GM18498 (cell line): ENCODE measurements around the gene RNF144B.
"Not testable (repeated sequence)": the region's sequence is repeated elsewhere in the genome, so short reads cannot be mapped to it uniquely, and the experiment has no call there.

Experiments
- ATAC-seq: cut with Tn5 transposase; IDR thresholded peaks from one replicate; pipeline ENCODE4 v1.9.1; 2021; ENCODE audit warnings: mild to moderate bottlenecking, moderate library complexity; ENCODE audit not compliant: unreplicated experiment

RNF144B gene

DNA sequence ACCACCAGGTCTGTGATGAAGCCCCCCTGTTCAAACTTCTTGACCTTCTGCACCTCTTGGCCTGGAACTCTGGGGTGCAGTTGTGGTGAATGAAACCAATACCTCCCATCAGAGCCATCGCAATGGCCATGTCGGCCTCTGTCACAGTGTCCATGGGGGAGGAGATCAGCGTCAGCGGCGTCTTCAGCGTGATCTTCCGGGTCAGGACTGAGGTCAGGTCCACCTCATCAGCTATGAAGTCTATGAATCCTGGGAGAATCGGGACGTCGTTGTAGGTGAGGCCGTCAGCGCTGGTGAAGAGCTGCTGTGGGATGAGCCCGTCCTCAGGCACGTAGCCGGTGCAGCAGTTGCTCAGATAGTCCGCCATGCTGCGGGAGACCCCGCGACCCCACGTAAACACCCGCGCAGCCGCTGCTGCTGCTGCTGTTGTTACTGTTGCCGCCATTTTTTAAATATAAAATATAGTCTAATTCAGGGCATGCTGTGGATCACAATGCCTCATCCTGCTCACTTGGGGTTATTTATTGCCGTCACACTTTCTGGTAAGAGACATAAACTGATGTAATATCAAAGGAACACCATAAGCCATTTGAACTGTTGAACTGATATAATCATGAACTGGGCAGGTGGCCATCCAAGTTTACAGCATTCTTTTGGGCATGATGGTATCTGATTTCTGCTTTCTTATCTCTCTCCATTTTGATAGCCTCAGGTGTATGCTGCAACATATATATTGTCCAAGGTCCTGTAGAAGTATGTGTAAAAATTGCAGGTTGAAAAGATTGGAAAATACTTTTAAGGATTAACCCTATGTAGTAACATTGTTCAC is 18.7 kb upstream of the RNF144B start:
- no peak for ATAC-seq

DNA sequence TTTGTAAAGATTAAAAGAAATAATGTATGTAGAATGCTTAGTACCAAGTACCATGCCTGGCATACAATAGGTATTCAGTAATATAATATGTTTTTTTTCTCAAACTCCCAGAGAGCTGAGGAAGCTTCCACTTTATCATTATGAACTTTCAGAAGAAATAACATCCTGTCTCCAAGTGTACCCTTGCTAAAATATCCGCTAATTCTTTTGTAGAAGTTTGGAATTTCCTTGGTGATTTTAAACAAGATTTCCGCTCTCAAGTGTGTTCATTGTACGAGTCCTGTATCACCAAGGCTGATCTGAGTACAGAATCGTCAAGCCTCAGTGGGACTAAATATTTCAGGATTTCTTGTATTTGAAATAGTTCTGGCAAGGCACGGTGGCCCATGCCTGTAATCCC is 16.1 kb upstream of the RNF144B start:
- ATAC-seq: no peak

DNA sequence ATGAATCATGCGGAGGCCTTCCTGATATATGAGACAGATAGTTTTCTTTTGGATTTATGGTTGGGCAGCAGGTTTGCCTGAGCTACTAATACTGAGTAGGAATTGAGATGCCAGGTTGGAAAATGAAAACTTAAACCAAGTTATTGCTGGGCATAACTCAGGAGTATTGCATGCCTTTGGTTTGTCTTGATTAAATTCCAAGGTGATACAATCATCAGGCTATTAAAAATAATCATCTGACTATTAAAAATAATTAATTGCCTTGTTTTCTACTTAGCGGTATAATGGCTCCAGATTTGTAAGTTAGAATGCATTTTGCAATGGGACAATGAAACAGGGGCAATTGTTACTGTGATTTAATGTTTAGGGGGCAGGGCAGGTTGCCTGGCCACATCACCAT is 15.5 kb upstream of the RNF144B start:
- no peak for ATAC-seq

DNA sequence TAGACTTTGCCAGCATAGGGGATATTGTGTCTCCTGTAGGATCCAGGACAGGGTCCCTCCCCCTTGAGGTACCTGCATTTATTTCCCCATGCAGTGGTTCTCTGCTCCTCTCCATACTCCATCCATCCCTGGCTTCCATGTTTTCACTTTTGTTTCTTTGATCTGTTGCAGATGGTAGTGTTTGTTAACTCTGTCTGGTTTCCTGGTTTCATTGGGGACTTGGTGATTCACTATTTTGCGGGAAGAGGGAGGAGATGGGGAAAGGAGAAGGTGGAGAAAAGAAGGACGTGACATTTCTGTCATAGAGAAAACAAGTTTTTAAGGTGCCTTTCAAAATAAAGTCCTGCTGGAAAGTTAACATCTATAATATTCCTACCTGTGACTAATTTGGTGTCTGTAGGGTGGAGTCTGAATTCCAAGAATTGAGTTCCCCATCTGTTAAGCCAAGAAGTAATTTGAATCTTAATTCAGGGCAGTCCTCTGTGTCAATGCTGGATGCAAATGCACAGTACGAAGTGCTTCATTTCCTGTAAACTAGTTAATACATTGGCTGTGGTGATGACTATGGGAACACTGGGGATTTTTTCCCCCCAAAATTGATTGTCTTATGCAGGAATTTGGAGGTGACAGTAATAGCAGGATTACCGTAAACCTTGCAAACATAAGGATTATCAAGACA is 6.9 kb upstream of the RNF144B start:
- no peak for ATAC-seq

DNA sequence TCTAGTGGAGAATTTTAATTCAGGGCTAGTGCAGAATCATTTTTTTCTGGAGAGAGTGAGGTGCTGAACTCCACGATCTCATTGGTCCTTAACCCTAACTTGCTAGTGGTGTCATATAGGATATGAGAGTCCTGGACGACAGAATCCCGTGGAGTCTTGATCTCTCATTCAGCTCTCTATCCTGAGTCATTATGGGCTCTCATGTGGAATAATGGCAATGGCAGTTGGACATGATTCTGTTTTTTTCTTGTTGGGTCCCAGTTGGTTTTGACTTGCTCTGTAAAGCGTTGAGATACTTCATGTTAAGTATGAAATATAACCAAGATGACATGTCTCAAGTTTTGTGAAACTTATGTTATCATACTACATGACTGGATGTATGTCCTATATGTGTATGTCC is 6.3 kb upstream of the RNF144B start:
- ATAC-seq: no peak

DNA sequence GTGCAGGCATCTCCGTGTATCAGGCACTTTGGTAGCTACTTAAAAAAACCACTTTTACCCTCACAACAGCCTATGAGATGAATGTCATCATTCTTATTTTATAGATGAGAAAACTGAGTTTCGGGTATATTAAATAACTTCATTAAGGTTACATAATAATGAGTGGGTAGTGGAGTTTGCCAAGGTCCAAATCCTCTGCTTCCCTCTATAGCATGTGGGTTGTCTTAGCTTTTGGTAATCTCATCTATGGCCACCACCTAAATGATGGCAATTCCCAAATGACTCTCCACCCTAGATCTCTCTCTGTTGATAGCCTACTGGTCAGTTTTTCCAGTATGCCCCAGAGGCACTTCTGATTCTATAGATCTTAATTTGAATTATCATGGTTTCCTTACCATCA is 3.7 kb upstream of the RNF144B start:
- no peak for ATAC-seq

DNA sequence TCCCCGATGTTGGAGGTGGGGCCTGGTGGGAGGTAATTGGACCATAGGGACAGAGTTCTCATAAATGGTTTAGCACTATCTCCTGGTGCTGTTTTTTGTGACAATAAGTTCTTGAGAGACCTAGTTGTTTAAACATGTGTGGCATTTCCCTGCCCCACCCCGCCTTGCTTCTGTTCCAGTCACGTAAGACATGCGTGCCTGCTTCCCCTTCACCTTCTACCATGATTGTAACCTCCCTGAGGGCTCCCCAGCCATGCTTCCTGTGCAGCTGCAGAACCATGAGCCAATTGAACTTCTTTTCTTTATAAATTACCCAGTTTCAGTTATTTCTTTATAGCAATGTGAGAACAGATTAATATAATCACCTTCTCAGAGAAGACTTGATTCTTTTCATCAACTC is 2.5 kb upstream of the RNF144B start:
- no peak for ATAC-seq

DNA sequence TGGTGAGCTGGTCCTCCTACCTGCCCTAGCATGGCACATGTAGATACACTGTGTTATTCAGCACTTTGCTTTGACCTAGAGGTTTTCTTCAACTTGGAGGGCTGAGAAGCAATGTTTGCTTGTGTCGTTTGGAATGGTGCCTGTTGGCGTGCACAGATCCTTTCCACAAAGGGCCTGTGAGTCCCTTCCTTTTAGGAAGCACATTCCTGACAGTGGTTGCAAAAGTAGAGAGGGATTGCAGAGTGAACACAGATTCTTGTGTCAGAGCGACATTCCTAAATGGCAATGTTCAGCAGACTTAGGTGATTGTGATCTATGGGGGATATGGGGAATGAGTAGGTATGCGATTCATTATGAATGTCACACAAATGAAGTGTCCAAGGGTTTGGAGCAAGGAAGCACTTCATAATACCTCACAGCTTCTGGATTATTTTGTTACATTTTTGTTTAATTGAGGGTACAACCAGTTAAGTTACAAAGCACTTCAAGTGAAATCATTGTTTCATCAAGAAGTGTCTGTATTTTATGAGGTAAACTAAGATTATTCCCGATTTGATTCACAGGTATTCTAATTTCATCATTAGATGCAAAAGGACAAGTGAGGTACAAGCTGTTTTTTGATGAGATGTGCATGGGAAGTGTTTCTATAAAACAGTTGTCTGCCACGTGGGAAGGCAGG is 713 bp upstream of the RNF144B start:
- ATAC-seq: no peak

DNA sequence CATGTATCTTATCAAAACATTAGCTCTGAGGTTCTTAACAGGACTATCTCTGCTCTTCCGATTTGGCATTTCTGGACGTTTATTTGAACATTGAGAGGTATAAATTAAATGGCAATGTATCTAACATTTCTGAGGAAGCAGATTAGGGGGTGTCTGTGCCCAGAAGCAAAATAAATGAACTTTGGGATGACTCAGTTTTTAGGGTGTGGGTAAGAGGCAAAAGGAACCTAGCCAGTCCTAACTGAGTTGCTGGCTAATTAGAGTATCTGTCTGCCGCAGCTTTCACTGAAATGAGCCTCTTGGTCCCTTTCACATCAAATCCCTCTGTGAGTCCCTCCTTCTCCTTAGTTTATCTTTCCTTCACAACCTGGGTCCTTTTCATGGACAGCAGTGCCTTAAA is 1.1 kb downstream of the RNF144B start:
- ATAC-seq: no peak

DNA sequence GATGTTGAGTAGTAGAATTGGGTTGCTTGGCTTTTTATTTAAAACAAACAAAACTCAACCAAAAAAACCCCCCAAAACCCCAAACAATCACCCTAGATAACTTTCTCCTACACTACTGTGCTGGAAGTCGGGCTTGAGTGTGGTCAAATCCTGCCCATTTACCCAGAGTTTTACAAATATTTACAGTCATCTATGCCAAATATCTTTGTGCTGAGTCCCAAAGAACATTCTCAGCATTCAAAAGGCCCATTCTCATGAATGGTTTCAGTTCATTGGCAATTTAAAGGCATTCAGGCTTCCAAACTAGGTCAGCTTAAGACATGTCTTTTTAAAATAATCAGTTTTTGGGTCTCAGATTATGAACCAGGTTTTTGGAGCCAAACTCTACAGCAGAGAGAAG is 1.8 kb downstream of the RNF144B start:
- ATAC-seq: no peak

DNA sequence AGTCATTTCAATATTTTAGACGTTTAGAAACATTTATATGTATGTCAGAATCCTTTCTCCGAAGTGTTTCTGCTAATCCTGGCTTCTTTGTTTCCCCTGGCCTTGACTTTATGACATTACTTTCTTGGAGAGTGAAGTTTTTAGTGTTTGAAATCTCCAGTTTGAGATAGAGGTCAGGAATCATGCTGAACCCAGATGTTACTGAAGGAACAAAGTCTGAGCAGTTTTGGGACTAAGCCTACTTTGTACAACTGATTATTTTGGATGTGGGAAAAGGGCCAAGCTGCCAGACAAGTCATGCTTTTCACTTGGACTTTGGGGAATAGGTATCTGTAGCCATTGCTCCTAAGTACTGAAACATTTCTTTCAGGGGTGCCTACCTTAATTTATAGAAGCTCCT is 2.3 kb downstream of the RNF144B start:
- ATAC-seq: no peak

DNA sequence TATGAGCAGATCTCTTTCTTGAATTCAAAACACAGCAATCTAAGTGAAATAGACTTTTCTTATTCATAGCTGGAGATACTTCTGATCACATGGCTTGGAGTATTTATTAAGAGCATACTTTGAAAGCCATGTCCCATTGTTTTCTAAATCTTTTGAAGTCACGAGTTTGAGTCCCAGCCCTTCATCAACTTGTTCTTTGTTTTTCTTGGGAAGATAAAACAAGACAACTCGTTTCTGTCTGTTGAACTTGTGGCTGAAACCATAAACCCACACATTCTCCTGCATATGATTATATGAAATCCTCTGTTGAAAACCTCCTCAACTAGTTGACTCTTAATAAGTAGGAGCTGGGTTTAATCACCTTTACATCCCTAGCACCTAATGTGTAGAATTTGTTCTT is 3.3 kb downstream of the RNF144B start:
- no peak for ATAC-seq

DNA sequence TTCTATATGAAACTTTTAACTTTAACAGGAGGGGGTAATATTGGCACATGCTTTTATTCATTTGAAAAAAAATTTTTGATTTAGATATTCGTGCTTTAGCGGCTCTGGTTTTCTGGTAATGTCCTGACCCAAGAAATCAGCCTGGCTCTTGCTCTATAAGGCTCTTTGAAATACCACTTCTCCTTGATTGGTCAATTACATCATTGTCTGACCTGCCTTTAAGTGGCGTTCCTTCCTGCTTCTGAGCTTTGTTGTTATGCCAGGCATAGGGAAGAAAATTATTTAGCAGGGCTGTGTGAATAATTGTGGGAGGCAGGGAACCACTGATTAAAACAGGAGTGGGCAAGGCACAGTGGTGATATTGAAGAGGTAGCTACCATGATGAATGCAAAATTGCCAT is 3.9 kb downstream of the RNF144B start:
- no peak for ATAC-seq

DNA sequence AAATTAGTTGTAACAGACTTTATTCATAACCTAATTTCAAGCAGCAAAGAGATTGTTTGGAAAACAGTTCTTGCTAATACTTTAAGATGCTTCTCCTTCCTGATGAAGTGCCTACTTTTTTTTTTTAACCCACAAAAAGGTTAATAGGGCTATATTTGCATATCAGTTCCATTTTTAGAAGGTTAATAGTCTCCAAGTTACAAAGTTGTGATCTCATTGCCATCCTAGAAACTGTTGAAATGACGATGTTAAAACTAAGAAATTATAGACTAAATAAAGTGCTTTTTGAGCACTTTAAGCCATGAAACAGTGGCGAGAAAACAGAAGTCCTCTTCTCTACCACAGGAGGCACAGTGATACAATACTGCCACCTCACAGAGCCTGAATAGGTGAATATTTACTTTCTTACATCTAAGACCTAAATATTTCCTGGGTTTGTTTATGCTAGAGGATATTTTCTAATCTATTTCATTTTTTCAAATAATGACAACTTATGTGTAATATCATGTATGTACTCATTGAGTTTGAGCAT is 5.3 kb downstream of the RNF144B start:
- no peak for ATAC-seq

DNA sequence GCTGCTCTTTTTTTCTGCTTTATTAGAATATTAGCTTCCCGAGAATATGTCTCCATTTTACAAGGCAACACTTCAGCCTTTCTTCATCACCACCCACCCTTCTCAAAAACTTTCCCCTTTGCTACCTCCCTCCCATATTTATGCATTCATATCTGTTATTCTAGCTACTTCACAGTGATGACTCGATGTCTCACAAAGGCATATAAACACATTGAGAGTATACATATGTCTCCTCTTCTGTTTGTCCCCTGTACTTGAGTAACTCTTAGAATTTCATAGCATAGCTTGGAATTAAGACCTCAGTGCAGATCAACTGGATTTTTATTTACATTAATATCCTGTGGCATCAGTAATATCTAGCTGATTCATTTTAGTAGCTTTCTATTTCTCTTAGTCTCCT is 6.5 kb downstream of the RNF144B start:
- ATAC-seq: no peak

DNA sequence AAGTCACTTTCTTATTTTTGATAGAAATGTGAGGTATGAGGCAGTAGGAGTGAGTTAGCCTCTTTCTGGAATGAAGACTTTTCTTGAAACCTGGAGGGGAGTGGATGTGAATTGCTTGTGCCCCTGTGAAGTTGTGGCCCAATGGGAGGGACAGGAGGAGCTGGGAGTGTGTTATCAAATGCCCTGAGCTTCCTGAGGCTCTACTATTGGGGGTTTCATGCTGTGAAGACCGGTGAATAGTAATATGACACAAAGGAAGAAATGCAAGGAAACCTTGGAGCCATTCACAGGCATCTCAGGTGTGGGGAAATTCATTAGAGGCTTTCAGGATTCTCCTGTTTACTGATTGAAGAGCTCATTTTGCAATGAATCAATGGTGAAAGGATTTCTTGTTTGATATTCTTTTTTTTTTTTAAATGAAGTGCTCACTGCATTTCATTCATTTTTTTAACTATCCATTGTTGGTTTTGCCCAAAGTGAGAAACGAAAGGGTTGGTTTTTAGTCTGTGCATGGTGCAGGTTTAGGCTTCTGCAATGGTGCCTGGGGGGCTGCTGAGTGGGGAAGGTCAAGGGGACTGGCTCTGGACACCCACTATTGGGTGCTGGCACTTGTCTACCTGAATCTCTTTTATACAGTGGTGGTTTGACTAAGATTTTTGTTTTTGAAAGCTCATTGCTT is 8.2 kb downstream of the RNF144B start:
- ATAC-seq: no peak

DNA sequence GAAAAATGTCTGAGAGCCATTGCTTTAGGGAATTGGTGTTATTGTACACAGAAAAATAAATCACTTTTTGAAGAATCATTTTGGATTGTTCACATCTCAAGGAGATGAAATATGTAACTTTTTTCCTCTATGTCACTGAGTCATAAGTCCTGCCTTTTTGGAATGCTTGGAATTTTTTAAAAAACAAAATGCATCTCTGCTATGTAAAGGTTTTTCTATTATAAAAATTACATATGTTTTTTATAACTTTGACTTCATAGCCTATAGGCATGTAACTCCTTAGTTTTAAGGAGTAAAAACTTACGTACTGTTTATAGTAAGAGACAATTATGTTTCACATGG is 8.7 kb downstream of the RNF144B start:
- no peak for ATAC-seq

DNA sequence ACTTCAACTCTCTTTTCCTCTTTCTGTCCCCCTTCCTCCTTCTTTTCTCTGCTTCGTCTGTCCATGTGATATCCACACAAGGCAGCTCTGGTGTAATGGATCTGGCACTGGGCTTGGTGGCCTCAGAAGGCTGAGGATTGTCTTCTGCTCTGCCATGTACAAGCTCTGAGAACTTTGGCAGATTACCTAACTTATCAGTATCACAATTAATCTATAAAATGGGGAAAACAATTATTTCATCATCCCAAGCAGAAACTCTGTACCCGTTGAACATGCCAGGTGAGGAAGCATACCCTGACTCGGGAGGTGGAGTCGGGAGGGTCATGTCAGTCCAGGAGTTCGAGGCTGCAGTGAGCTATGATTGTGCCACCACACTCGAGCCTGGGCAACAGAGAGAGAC is 10.6 kb downstream of the RNF144B start:
- no peak for ATAC-seq

DNA sequence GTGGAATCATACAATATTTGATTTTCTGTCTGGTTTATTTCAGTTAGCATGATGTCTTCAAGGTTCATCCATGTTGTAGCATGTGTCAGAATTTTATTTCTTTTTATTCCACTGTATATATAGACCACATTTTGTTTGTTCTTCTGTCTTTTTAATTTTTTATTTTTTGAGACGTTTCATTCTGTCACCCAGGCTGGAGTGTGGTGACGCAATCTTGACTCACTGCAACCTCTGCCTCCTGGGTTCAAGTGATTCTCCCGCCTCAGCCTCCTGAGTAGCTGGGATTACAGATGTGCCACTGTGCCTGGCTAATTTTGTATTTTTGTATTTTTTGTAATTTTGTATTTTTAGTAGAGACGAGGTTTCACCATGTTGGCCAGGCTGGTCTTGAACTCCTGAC is 11.1 kb downstream of the RNF144B start:
- not testable (repeated sequence) for ATAC-seq

DNA sequence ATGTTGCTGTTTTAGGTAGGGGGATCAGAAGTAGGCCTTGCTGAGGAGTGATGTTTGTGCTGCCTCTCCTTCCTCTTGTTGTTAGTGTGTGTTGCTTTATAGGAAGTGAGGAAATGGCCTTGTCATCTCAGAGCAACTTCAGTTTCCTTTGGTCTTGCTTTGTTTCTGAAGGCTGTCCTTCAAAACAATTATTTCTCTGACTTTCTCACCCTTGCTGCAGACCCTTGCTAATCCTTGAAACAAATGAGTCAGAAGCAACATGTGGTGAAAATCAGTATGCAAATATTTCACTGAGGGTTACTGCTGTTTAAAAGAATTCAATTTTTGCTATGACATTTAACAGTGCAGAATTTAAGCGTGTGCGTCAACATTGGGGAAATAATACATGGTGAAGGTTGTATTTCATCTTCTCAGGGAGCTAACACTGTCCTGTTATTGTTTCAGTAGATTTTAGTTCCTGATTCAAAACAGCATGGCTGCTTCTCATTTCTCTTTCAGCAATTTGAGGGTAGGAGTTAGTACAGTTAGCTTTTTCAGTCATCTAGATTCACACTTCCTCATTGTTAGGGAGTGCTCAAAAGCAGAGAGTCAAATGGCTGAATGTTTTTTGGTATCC is 13.8 kb downstream of the RNF144B start:
- ATAC-seq: peak; percentile 90

DNA sequence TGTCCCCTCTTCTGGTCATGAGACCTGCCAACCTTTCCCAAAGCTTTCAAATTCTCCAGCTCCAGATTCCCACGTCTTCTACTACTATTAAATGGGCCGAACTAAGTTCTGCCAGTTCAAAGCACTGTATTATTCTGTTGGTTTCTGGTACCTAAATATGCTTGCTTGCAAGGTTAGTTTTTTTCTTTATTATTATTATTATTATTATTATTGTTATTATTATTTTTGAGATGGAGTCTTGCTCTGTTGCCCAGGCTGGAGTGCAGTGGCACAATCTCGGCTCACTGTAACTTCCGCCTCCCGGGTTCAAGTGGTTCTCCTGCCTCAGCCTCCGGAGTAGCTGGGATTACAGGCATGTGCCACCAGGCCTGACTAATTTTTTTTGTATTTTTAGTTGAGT is 17.8 kb downstream of the RNF144B start:
- ATAC-seq: not testable (repeated sequence)
